Loucy (cell line): ENCODE results near the gene MRPL51.

ENCODE experiments used
- H2AFZ ChIP-seq: fragments of 200-600 bp; sonication (generic); 2 replicates; pipeline ENCODE4 v1.6.0; 2016; ENCODE audit warnings: antibody characterized with exemption, mild to moderate bottlenecking, low read length, moderate library complexity
- H3F3A ChIP-seq: fragments of 200-600 bp; 2 replicates; pipeline ENCODE4 v1.6.0; 2016; ENCODE audit warnings: antibody characterized with exemption, low read depth, mild to moderate bottlenecking
- H3K27me3 ChIP-seq: fragments of 200-600 bp; sonication (generic); 2 replicates; pipeline ENCODE4 v1.6.1; 2014; ENCODE audit warnings: low read length, mild to moderate bottlenecking; ENCODE audit not compliant: insufficient read depth, poor library complexity, severe bottlenecking
- H3K36me3 ChIP-seq: fragments of 200-600 bp; sonication (generic); 2 replicates; pipeline ENCODE4 v1.6.1; 2016; ENCODE audit warnings: low read length; ENCODE audit not compliant: insufficient read depth
- H3K4me1 ChIP-seq: fragments of 200-600 bp; sonication (generic); 2 replicates; pipeline ENCODE4 v1.5.1; 2014; ENCODE audit warnings: low read length, mild to moderate bottlenecking; ENCODE audit not compliant: insufficient read depth, poor library complexity, severe bottlenecking
- H3K4me2 ChIP-seq: fragments of 200-600 bp; sonication (generic); 2 replicates; pipeline ENCODE4 v1.6.0; 2014; ENCODE audit warnings: antibody characterized with exemption, low read length, low read depth, mild to moderate bottlenecking; ENCODE audit not compliant: poor library complexity, severe bottlenecking
- H3K4me3 ChIP-seq: fragments of 200-600 bp; sonication (generic); 2 replicates; pipeline ENCODE4 v1.5.1; 2014; ENCODE audit warnings: low read length, mild to moderate bottlenecking, mixed read lengths; ENCODE audit not compliant: poor library complexity, severe bottlenecking
- H3K79me2 ChIP-seq: fragments of 200-600 bp; sonication (generic); 2 replicates; pipeline ENCODE4 v1.6.1; 2014; ENCODE audit warnings: low read length; ENCODE audit not compliant: insufficient read depth
- H3K9ac ChIP-seq: fragments of 200-600 bp; sonication (generic); 2 replicates; pipeline ENCODE4 v1.6.0; 2014; ENCODE audit warnings: mild to moderate bottlenecking, low read depth, low read length, moderate library complexity; ENCODE audit not compliant: poor library complexity, severe bottlenecking
- H3K9me2 ChIP-seq: fragments of 200-600 bp; sonication (generic); replicated peaks from 2 replicates; pipeline ENCODE4 v1.6.1; 2016; ENCODE audit warnings: low read depth, low read length, mixed read lengths
- H3K9me3 ChIP-seq: fragments of 200-600 bp; sonication (generic); 2 replicates; pipeline ENCODE4 v1.6.1; 2014; ENCODE audit warnings: mild to moderate bottlenecking, antibody characterized with exemption, low read length, low read depth; ENCODE audit not compliant: insufficient read depth
- H4K20me1 ChIP-seq: fragments of 200-600 bp; sonication (generic); 2 replicates; pipeline ENCODE4 v1.6.0; 2014; ENCODE audit warnings: antibody characterized with exemption, low read length, mild to moderate bottlenecking; ENCODE audit not compliant: insufficient read depth, poor library complexity, severe bottlenecking
- CTCF ChIP-seq: fragments of 200-600 bp; sonication (generic); conservative IDR thresholded peaks from 2 replicates; pipeline ENCODE4 v1.5.1; 2014; ENCODE audit warnings: mild to moderate bottlenecking, antibody characterized with exemption, low read length
- EZH2phosphoT487 ChIP-seq: fragments of 200-600 bp; IDR thresholded peaks from 2 replicates; pipeline ENCODE4 v1.6.1; 2018; ENCODE audit warnings: antibody characterized with exemption, mild to moderate bottlenecking, moderate library complexity, borderline replicate concordance

MRPL51 gene

DNA sequence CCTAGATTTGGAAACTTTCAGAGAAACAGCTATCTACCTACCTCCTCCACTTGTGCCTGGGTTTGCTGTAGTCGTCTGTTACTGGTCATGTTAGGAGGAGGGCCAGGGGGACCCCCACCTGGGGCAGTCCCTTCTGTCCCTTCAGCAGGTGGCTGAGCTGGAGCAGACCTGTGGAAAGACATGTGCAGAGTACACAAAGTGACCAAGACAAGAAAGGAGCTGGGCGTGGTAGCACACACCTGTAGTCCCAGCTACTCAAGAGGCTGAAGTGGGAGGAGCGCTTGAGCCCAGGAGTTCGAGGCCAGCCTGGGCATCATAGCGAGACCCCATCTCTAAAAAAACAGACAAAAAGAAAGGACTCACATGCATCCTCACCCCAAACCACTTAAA, 26.9 kb downstream of the MRPL51 start:
- Histone ChIP-seq H3K9ac (no peak overlapping the region), H3F3A (peaks cover 11% of the 10 kb centered on the region), H3K9me3 (no peaks in the 10 kb centered on the region), H3K4me3 (no peak overlapping the region), H3K27me3 (no peaks in the 10 kb centered on the region), H3K4me2 (no peak overlapping the region), H4K20me1 (peaks cover 14% of the 10 kb centered on the region), H3K9me2 (no peaks in the 10 kb centered on the region), H3K79me2 (peaks cover 65% of the 10 kb centered on the region), H3K36me3 (peaks cover 7% of the 10 kb centered on the region; the same call in 1 of the 2 replicates), H2AFZ (no peak overlapping the region), H3K4me1 (peaks cover 62% of the 10 kb centered on the region)
- TF ChIP-seq CTCF (no peak), EZH2phosphoT487 (no peak)

DNA sequence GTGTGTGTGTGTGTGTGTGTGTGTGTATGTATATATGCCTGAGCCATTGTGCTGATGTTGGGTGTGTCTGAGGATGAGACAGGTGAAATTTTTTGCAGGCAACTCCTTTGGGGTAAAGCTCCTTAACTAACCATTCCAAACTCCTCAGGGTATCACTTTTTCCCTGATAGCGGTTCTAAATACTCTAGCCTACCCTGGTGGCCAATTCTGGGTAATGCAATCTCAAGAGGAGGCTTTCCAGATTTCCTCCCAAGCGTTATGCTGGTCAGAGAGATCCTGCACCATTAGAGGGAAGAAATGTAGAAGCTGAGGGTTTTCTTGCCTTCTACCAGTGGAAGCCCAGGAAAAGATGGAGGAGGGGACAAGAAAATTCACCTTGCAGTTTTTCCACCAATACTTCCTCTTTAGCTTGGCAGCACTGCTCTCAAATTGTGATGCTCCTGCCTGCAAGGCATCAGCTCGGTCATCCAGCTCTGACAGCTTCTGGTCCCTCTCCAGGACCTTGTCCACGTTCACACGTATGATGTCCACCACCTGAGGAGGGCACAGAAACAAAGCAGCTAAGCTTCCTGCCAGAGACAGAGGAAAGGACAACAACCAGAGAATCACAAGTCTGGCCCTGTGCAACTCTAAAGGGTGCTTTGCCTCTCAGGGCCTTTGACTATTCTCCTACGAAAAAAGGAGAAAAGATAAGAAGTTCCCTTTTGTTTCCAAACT, 27.4 kb downstream of the MRPL51 start:
- H3K9me2 ChIP-seq = no peaks in the 10 kb centered on the region
- no peak overlapping the region for H2AFZ ChIP-seq
- H3K4me2 ChIP-seq = no peak overlapping the region
- H3K79me2 ChIP-seq = peaks cover 65% of the 10 kb centered on the region
- TF ChIP-seq EZH2phosphoT487 = no peak
- TF ChIP-seq CTCF = peak; percentile 93
- H3K4me1 ChIP-seq = peaks cover 65% of the 10 kb centered on the region
- no peak overlapping the region for H3K9ac ChIP-seq
- H3K4me3 ChIP-seq = no peak overlapping the region
- no peaks in the 10 kb centered on the region for H3K9me3 ChIP-seq
- H3F3A ChIP-seq = peaks cover 10% of the 10 kb centered on the region; the same call in 1 of the 2 replicates
- no peaks in the 10 kb centered on the region for H3K27me3 ChIP-seq
- peaks cover 14% of the 10 kb centered on the region for H4K20me1 ChIP-seq
- H3K36me3 ChIP-seq = peaks cover 7% of the 10 kb centered on the region; the same call in 1 of the 2 replicates

DNA sequence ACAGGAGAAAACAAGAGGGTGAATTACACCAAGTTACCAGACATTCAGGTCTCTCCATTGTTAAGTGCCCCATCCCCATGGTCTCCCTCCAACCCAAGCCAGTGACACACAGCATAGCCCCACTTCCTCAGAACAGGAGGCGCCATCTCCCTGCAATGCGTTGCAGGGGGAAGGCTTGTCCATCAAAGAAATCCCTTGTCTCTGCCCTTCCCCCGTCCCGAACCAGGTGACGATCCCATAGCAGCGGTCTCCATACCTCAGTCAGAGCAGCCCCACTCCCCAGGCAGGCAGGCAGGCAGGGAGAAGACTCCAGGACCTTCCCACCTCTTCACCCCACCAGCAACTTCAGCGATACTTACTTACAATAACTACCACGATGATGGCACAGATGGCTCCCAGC, 28.5 kb downstream of the MRPL51 start:
- H3K4me3 ChIP-seq = no peak overlapping the region
- H3K9me3 ChIP-seq = no peaks in the 10 kb centered on the region
- no peaks in the 10 kb centered on the region for H3K27me3 ChIP-seq
- H4K20me1 ChIP-seq = peaks cover 7% of the 10 kb centered on the region
- H3K4me2 ChIP-seq = peak overlapping the region; percentile 89
- peaks cover 7% of the 10 kb centered on the region; the same call in 1 of the 2 replicates for H3K36me3 ChIP-seq
- no peak overlapping the region for H2AFZ ChIP-seq
- no peak for TF ChIP-seq EZH2phosphoT487
- no peak for TF ChIP-seq CTCF
- H3K79me2 ChIP-seq = peaks cover 57% of the 10 kb centered on the region
- H3K4me1 ChIP-seq = peaks cover 62% of the 10 kb centered on the region
- peaks cover 10% of the 10 kb centered on the region; the same call in 1 of the 2 replicates for H3F3A ChIP-seq
- H3K9ac ChIP-seq = no peak overlapping the region
- no peaks in the 10 kb centered on the region for H3K9me2 ChIP-seq
